Loucy (cell line): Measurements from ENCODE around the gene GRB10.

Experiments
- CTCF ChIP-seq: fragments of 200-600 bp; sonication (generic); conservative IDR thresholded peaks from 2 replicates; pipeline ENCODE4 v1.5.1; 2014; ENCODE audit warnings: mild to moderate bottlenecking, antibody characterized with exemption, low read length
- EZH2phosphoT487 ChIP-seq: fragments of 200-600 bp; IDR thresholded peaks from 2 replicates; pipeline ENCODE4 v1.6.1; 2018; ENCODE audit warnings: antibody characterized with exemption, mild to moderate bottlenecking, moderate library complexity, borderline replicate concordance

- TF ChIP-seq CTCF = no peak
- TF ChIP-seq EZH2phosphoT487 = no peak
These were observed 55.0 kb downstream of the GRB10 start for GRCh38 chr7:50727711-50728110.
